T-helper 2 cell treated with Interferon-gamma antibody and Interleukin-4, amounts not matched to agents 5 μg/mL and 100 μg/mL, for 36 hours (primary cell): ENCODE data around the gene PROB1.

Source experiments
- DNase-seq: peaks from one replicate; pipeline ENCODE4 v3.0.0; 2021; ENCODE audit warnings: low spot score
- H3K27ac Mint-ChIP-seq: one replicate; pipeline ENCODE4 v1.8.0; 2021; ENCODE audit warnings: mild to moderate bottlenecking, mixed read lengths
- H3K27me3 Mint-ChIP-seq: one replicate; pipeline ENCODE4 v1.8.0; 2021; ENCODE audit warnings: low read depth, mixed read lengths
- H3K36me3 Mint-ChIP-seq: one replicate; pipeline ENCODE4 v1.8.0; 2021; ENCODE audit warnings: low read depth, mixed read lengths
- H3K4me1 Mint-ChIP-seq: one replicate; pipeline ENCODE4 v1.8.0; 2021; ENCODE audit warnings: low read depth, mixed read lengths
- H3K4me3 Mint-ChIP-seq: one replicate; pipeline ENCODE4 v1.8.0; 2022; ENCODE audit warnings: mild to moderate bottlenecking, moderate library complexity, mixed read lengths
- H3K9me3 Mint-ChIP-seq: one replicate; pipeline ENCODE4 v1.8.0; 2021; ENCODE audit warnings: mixed read lengths

PROB1 gene

GRCh38 chr5:139406963-139407362, 12.1 kb upstream of the PROB1 start:
- H3K36me3 Mint-ChIP-seq: peaks cover 5% of the 10 kb centered on the region
- no peak for DNase-seq
- no peak overlapping the region for H3K4me3 Mint-ChIP-seq
- H3K4me1 Mint-ChIP-seq: peaks cover 35% of the 10 kb centered on the region
- H3K27me3 Mint-ChIP-seq: no peaks in the 10 kb centered on the region
- no peak overlapping the region for H3K27ac Mint-ChIP-seq
- H3K9me3 Mint-ChIP-seq: no peaks in the 10 kb centered on the region

DNA sequence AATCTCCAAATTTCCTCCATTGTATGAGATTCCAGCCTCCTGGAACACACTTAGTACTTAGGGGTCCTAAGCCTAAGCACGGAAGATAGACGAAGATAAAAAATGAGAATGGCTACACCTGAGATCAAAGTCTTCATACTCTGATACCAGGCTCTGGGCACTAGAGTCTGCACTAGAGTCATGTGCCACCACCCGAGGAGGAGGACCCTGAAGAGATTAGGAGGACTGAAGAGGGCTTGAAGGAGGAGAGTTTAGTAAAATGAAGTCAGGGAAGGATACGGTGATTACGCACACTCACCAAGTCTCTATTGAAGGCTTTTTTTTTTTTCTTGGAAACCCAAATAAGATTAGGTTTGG, 9.6 kb upstream of the PROB1 start:
- Mint-ChIP-seq H3K36me3 (peaks cover 5% of the 10 kb centered on the region), H3K4me1 (peaks cover 33% of the 10 kb centered on the region), H3K9me3 (no peaks in the 10 kb centered on the region), H3K4me3 (peak overlapping the region; percentile 98), H3K27me3 (no peaks in the 10 kb centered on the region), H3K27ac (peak overlapping the region; percentile 100)
- DNase-seq: no peak

GRCh38 chr5:139403787-139404483, 9.0 kb upstream of the PROB1 start, which contains the start of gene SPATA24:
Gene SPATA24, minus strand, starts transcription at chr5:139404089. Its CDS starts 29 bp downstream, at chr5:139404060.
- peak; percentile 98 for DNase-seq
- H3K27me3 Mint-ChIP-seq: no peaks in the 10 kb centered on the region
- no peaks in the 10 kb centered on the region for H3K9me3 Mint-ChIP-seq
- peak within 1 kb of the TSS; percentile 98 for H3K4me3 Mint-ChIP-seq
- peaks cover 6% of the 10 kb centered on the region for H3K36me3 Mint-ChIP-seq
- H3K27ac Mint-ChIP-seq: peak within 1 kb of the TSS; percentile 100
- H3K4me1 Mint-ChIP-seq: peaks cover 37% of the 10 kb centered on the region

DNA sequence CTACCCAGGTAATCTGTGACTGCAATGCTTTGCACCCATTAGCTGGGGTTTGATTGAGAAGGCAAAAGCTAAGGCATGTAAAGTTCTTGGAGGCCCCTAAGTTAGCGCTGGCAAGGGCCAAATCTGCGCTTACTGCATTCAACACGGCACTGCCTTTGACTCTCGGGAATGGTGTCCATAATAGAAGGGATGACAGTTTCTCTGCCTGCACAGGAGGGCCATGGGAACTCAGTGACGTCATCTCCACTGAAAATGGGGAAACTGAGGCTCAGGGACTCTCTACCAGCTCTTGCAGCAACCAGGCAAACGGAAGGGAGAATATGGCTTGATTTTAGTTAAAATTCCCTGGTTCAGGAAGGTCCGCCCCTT, 8.5 kb upstream of the PROB1 start:
- no peak for DNase-seq
- peaks cover 37% of the 10 kb centered on the region for H3K4me1 Mint-ChIP-seq
- no peaks in the 10 kb centered on the region for H3K9me3 Mint-ChIP-seq
- no peaks in the 10 kb centered on the region for H3K27me3 Mint-ChIP-seq
- H3K4me3 Mint-ChIP-seq: peak overlapping the region; percentile 98
- H3K36me3 Mint-ChIP-seq: peaks cover 6% of the 10 kb centered on the region
- H3K27ac Mint-ChIP-seq: peak overlapping the region; percentile 100

GRCh38 chr5:139402561-139403158, 7.8 kb upstream of the PROB1 start:
- peak overlapping the region; percentile 100 for H3K27ac Mint-ChIP-seq
- no peaks in the 10 kb centered on the region for H3K27me3 Mint-ChIP-seq
- DNase-seq: no peak
- peaks cover 36% of the 10 kb centered on the region for H3K4me1 Mint-ChIP-seq
- H3K9me3 Mint-ChIP-seq: no peaks in the 10 kb centered on the region
- peak overlapping the region; percentile 98 for H3K4me3 Mint-ChIP-seq
- H3K36me3 Mint-ChIP-seq: peaks cover 10% of the 10 kb centered on the region

- peaks cover 13% of the 10 kb centered on the region for H3K36me3 Mint-ChIP-seq
- H3K4me1 Mint-ChIP-seq: peaks cover 34% of the 10 kb centered on the region
- DNase-seq: no peak
- H3K9me3 Mint-ChIP-seq: no peaks in the 10 kb centered on the region
- H3K27me3 Mint-ChIP-seq: no peaks in the 10 kb centered on the region
- H3K27ac Mint-ChIP-seq: no peak overlapping the region
- H3K4me3 Mint-ChIP-seq: no peak overlapping the region
These were observed 6.6 kb upstream of the PROB1 start for GRCh38 chr5:139401546-139401945.

DNA sequence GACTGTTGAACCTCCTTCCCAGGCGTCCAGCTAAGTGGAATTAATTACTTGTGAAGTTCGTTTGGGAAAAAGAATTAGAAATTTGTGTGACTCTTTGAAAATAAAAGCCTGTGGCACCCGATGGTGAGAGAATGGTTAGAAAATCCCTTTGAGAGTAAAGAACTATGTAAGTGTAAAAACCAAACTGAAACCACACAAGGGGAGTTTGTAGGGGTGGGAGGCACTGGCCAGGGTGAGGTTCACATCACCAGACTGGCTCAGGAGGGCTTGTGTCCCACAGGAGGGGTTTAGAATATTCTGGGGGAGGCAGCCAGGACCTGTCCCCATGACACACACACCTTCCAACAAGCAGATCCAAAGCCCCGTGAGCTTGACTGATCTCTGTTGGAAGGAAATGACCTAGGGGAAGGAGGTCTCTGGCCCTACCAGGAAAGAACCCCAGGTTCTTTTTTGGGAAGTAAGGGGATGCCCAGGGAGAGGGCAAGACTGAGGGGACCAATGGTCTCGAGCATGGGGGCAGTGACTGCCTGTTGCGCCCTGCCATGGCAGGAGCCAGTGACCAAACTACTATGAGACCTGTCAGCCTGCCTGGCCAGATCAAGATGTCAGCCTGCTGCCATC, 4.7 kb upstream of the PROB1 start:
- H3K27ac Mint-ChIP-seq: peak overlapping the region; percentile 0
- H3K27me3 Mint-ChIP-seq: no peaks in the 10 kb centered on the region
- peaks cover 39% of the 10 kb centered on the region for H3K4me1 Mint-ChIP-seq
- H3K4me3 Mint-ChIP-seq: no peak overlapping the region
- no peaks in the 10 kb centered on the region for H3K9me3 Mint-ChIP-seq
- H3K36me3 Mint-ChIP-seq: peaks cover 18% of the 10 kb centered on the region
- no peak for DNase-seq

- H3K9me3 Mint-ChIP-seq: no peaks in the 10 kb centered on the region
- H3K4me1 Mint-ChIP-seq: peaks cover 31% of the 10 kb centered on the region
- no peak overlapping the region for H3K4me3 Mint-ChIP-seq
- no peaks in the 10 kb centered on the region for H3K27me3 Mint-ChIP-seq
- H3K36me3 Mint-ChIP-seq: peaks cover 18% of the 10 kb centered on the region
- DNase-seq: no peak
- H3K27ac Mint-ChIP-seq: no peak overlapping the region
These were observed 3.0 kb upstream of the PROB1 start for GRCh38 chr5:139397921-139398320.

GRCh38 chr5:139396691-139397090, 1.8 kb upstream of the PROB1 start:
- no peak overlapping the region for H3K4me3 Mint-ChIP-seq
- H3K27ac Mint-ChIP-seq: no peak overlapping the region
- H3K27me3 Mint-ChIP-seq: no peaks in the 10 kb centered on the region
- DNase-seq: no peak
- H3K36me3 Mint-ChIP-seq: peaks cover 23% of the 10 kb centered on the region
- no peaks in the 10 kb centered on the region for H3K9me3 Mint-ChIP-seq
- peaks cover 27% of the 10 kb centered on the region for H3K4me1 Mint-ChIP-seq

DNA sequence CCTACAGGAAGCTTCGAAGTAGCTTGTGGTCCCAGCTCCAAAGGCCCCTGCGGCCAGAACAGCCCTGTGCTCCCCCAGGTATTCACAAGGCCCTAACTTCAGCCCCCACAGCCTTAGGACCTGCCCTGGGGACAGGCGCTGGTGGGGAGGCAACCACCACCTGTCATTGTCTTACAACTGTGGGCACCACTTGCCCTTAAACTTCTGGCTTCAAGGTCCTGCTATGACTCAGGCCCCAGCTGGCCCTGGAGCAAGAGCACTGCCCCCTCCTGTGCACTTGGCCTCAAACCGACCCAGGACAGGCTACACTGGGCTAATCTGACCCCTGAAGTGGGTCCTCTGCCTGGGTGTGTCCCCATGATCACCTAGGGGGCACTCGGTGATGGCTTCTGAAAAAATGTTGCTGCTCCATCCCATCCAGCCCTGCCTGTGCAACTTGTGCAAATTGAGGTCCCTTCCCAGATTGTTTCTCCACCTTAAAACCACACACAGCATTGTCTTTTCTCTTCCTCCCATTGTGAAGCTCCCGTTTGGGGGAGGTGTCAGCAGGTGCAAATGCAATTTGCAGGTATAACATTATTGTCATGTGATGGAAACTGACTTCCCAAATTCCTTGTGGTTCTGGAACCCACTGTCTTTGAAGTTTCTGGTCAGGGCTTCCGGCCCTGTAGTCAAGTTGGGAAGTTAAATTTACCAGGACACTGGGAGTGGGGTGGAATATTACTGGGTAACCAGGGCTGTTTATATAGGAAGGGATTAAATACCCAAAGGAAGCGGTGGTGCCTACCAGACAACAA, 1.1 kb upstream of the PROB1 start:
- peak overlapping the region; percentile 63 for H3K27ac Mint-ChIP-seq
- H3K27me3 Mint-ChIP-seq: no peaks in the 10 kb centered on the region
- H3K4me1 Mint-ChIP-seq: peaks cover 34% of the 10 kb centered on the region
- H3K4me3 Mint-ChIP-seq: peak overlapping the region; percentile 32
- no peaks in the 10 kb centered on the region for H3K9me3 Mint-ChIP-seq
- H3K36me3 Mint-ChIP-seq: peaks cover 23% of the 10 kb centered on the region
- no peak for DNase-seq

- peaks cover 47% of the 10 kb centered on the region for H3K4me1 Mint-ChIP-seq
- H3K27me3 Mint-ChIP-seq: no peaks in the 10 kb centered on the region
- peak overlapping the region; percentile 94 for H3K4me3 Mint-ChIP-seq
- DNase-seq: peak; percentile 54
- peak overlapping the region; percentile 93 for H3K27ac Mint-ChIP-seq
- peaks cover 23% of the 10 kb centered on the region for H3K36me3 Mint-ChIP-seq
- no peaks in the 10 kb centered on the region for H3K9me3 Mint-ChIP-seq
These were observed 716 bp downstream of the PROB1 start for GRCh38 chr5:139394123-139394653.

- peaks cover 23% of the 10 kb centered on the region for H3K36me3 Mint-ChIP-seq
- no peak for DNase-seq
- H3K9me3 Mint-ChIP-seq: no peaks in the 10 kb centered on the region
- peak overlapping the region; percentile 93 for H3K27ac Mint-ChIP-seq
- peaks cover 47% of the 10 kb centered on the region for H3K4me1 Mint-ChIP-seq
- no peaks in the 10 kb centered on the region for H3K27me3 Mint-ChIP-seq
- peak overlapping the region; percentile 94 for H3K4me3 Mint-ChIP-seq
These were observed 1.3 kb downstream of the PROB1 start for GRCh38 chr5:139393497-139394122.

DNA sequence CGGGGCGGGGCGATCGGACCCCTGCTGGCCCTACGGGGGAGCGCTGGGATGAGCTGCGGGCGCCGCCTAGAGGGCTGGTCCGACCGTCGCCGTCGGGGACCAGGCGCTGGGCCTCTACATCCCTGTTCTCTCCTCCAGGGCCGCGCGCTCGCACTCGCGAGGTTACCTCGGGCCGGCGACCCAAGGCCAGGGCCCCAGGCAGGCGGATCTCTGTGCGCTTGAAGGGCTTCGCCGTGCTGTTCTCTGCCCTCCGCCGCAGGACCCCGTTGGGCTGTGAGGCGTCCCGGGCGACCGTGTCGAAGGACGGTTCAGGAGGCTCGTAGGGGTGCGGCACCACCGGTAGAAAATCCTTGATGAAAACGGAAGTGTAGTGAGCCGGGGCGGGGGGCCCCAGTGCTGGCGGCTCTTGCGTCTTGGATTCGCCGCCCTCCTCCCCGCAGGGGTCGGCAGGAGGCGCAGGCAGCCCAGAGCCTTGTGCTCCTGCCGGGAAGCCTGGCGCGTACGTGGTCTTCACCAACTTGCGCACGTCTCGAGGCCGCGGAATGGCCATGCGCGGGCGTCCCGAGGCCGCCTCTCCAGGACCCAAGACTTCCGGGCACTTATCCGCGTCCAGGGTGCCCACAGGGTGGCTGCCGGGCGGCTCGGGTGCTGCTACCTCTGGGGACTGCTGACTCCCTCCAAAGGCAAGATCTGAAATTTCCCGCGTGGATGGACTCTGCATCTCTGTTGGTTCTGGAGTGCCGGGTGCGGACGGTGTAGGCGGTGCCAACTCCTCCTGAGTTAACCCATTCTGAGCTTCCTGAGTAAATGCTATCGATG, 2.0 kb downstream of the PROB1 start:
- Mint-ChIP-seq H3K9me3 (no peaks in the 10 kb centered on the region), H3K36me3 (peaks cover 27% of the 10 kb centered on the region), H3K4me3 (peak overlapping the region; percentile 94), H3K27me3 (no peaks in the 10 kb centered on the region), H3K4me1 (peaks cover 51% of the 10 kb centered on the region), H3K27ac (peak overlapping the region; percentile 93)
- DNase-seq: peak; percentile 88
